H9 (cell line): Measurements from ENCODE around the gene ROCK2. TPM values are rescaled to one million over a fixed set of nuclear protein-coding genes. Genes with fewer than 3 reads are reported as not detected.

Experiments used
- DNase-seq: peaks from one replicate; pipeline ENCODE4 v3.0.0-alpha.2; 2017
- H2AFZ ChIP-seq: one replicate; pipeline ENCODE4 v1.6.1; 2013; ENCODE audit warnings: mild to moderate bottlenecking, low read length, control low read depth, moderate library complexity
- H2AK5ac ChIP-seq: 2 replicates; pipeline ENCODE4 v1.6.1; 2013; ENCODE audit warnings: low read length, control low read depth, mixed read lengths; ENCODE audit not compliant: insufficient read length
- H2BK120ac ChIP-seq: one replicate; pipeline ENCODE4 v1.6.1; 2013; ENCODE audit warnings: low read depth, mild to moderate bottlenecking, low read length, control low read depth, inconsistent platforms; ENCODE audit not compliant: poor library complexity, severe bottlenecking
- H2BK12ac ChIP-seq: 2 replicates; pipeline ENCODE4 v1.6.1; 2013; ENCODE audit warnings: low read length, control low read depth, mixed read lengths, low read depth; ENCODE audit not compliant: insufficient read length
- H2BK15ac ChIP-seq: 2 replicates; pipeline ENCODE4 v1.6.1; 2013; ENCODE audit warnings: low read depth, low read length, control low read depth
- H2BK20ac ChIP-seq: one replicate; pipeline ENCODE4 v1.6.1; 2013; ENCODE audit warnings: low read depth, mild to moderate bottlenecking, low read length, control low read depth, inconsistent platforms; ENCODE audit not compliant: poor library complexity, severe bottlenecking
- H2BK5ac ChIP-seq: 2 replicates; pipeline ENCODE4 v1.6.1; 2013; ENCODE audit warnings: low read length, control low read depth, mixed read lengths; ENCODE audit not compliant: insufficient read length
- H3K14ac ChIP-seq: 2 replicates; pipeline ENCODE4 v1.6.1; 2013; ENCODE audit warnings: low read length, control low read depth; ENCODE audit not compliant: insufficient read depth
- H3K18ac ChIP-seq: 2 replicates; pipeline ENCODE4 v1.6.1; 2013; ENCODE audit warnings: low read depth, mild to moderate bottlenecking, mixed read lengths, low read length, control low read depth; ENCODE audit not compliant: insufficient read length
- H3K23ac ChIP-seq: 2 replicates; pipeline ENCODE4 v1.6.1; 2013; ENCODE audit warnings: low read length, control low read depth, mixed read lengths, low read depth; ENCODE audit not compliant: insufficient read length
- H3K23me2 ChIP-seq: 2 replicates; pipeline ENCODE4 v1.6.1; 2013; ENCODE audit warnings: low read depth, mild to moderate bottlenecking, mixed read lengths, low read length, control low read depth; ENCODE audit not compliant: insufficient read length, poor library complexity, severe bottlenecking
- H3K27ac ChIP-seq: 2 replicates; pipeline ENCODE4 v1.5.1; 2013; ENCODE audit warnings: low read length, control low read depth, mixed read lengths, low read depth; ENCODE audit not compliant: insufficient read length
- H3K27me3 ChIP-seq: 2 replicates; pipeline ENCODE4 v1.6.1; 2013; ENCODE audit warnings: low read length, control low read depth, inconsistent platforms; ENCODE audit not compliant: insufficient read depth
- H3K4ac ChIP-seq: 2 replicates; pipeline ENCODE4 v1.6.1; 2013; ENCODE audit warnings: low read depth, mild to moderate bottlenecking, control low read depth, inconsistent platforms, low read length, moderate library complexity
- H3K4me1 ChIP-seq: 2 replicates; pipeline ENCODE4 v1.6.1; 2013; ENCODE audit warnings: low read length, control low read depth, inconsistent platforms; ENCODE audit not compliant: insufficient read depth
- H3K4me2 ChIP-seq: 2 replicates; pipeline ENCODE4 v1.6.1; 2013; ENCODE audit warnings: low read length, control low read depth, mixed read lengths; ENCODE audit not compliant: insufficient read length, insufficient read depth
- H3K56ac ChIP-seq: 2 replicates; pipeline ENCODE4 v1.6.1; 2013; ENCODE audit warnings: low read depth, mild to moderate bottlenecking, mixed read lengths, low read length, control low read depth; ENCODE audit not compliant: insufficient read length
- H3K79me1 ChIP-seq: 2 replicates; pipeline ENCODE4 v1.6.1; 2013; ENCODE audit warnings: low read depth, mild to moderate bottlenecking, moderate library complexity, low read length, control low read depth, inconsistent platforms; ENCODE audit not compliant: insufficient read depth, poor library complexity, severe bottlenecking
- H3K79me2 ChIP-seq: 2 replicates; pipeline ENCODE4 v1.6.1; 2013; ENCODE audit warnings: low read length, control low read depth, inconsistent platforms; ENCODE audit not compliant: insufficient read depth
- H3K9ac ChIP-seq: 2 replicates; pipeline ENCODE4 v1.6.1; 2013; ENCODE audit warnings: low read length, control low read depth, mixed read lengths; ENCODE audit not compliant: insufficient read length; ENCODE audit errors: extremely low read depth
- H3K9me3 ChIP-seq: one replicate; pipeline ENCODE4 v1.6.1; 2013; ENCODE audit warnings: low read depth, low read length, inconsistent platforms; ENCODE audit not compliant: control insufficient read depth
- H3T11ph ChIP-seq: one replicate; pipeline ENCODE4 v1.6.1; 2013; ENCODE audit warnings: mild to moderate bottlenecking, low read length, control low read depth, inconsistent platforms
- H4K20me1 ChIP-seq: one replicate; pipeline ENCODE4 v1.6.1; 2013; ENCODE audit not compliant: control insufficient read depth, insufficient read length, insufficient read depth
- H4K5ac ChIP-seq: 2 replicates; pipeline ENCODE4 v1.6.1; 2013; ENCODE audit warnings: low read depth, mild to moderate bottlenecking, mixed read lengths, low read length, control low read depth; ENCODE audit not compliant: insufficient read length
- H4K8ac ChIP-seq: replicated peaks from 2 replicates; pipeline ENCODE4 v1.6.1; 2013; ENCODE audit warnings: low read length, control low read depth, mixed read lengths, low read depth; ENCODE audit not compliant: insufficient read length
- H4K91ac ChIP-seq: 2 replicates; pipeline ENCODE4 v1.6.1; 2013; ENCODE audit warnings: low read depth, mild to moderate bottlenecking, moderate library complexity, mixed read lengths, low read length, control low read depth; ENCODE audit not compliant: insufficient read length
- H3K27ac Mint-ChIP-seq, 3 experiments: 2 replicates in 2 of 3; 3 replicates in 1 of 3; pipeline ENCODE4 v1.8.0; 2020 to 2021; ENCODE audit warnings: mixed read lengths in 3 of 3, mild to moderate bottlenecking in 1 of 3, moderate library complexity in 1 of 3
- H3K27me3 Mint-ChIP-seq: 2 replicates; pipeline ENCODE4 v1.8.0; 2021; ENCODE audit warnings: low read depth, mild to moderate bottlenecking, moderate library complexity, mixed read lengths
- H3K36me3 Mint-ChIP-seq, 3 experiments: 2 replicates in 2 of 3; 3 replicates in 1 of 3; pipeline ENCODE4 v1.8.0; 2020 to 2021; ENCODE audit warnings: low read depth in 3 of 3, mixed read lengths in 3 of 3; ENCODE audit not compliant: insufficient read depth in 1 of 3
- H3K4me1 Mint-ChIP-seq, 2 experiments: 2 replicates each; pipeline ENCODE4 v1.8.0; 2020; ENCODE audit warnings: mixed read lengths in 2 of 2
- H3K4me3 Mint-ChIP-seq, 2 experiments: 2 replicates in 1 of 2; 3 replicates in 1 of 2; pipeline ENCODE4 v1.8.0; 2020 to 2021; ENCODE audit warnings: mild to moderate bottlenecking in 2 of 2, mixed read lengths in 2 of 2, moderate library complexity in 1 of 2
- H3K9me3 Mint-ChIP-seq, 2 experiments: 2 replicates in 1 of 2; 3 replicates in 1 of 2; pipeline ENCODE4 v1.8.0; 2020; ENCODE audit warnings: mild to moderate bottlenecking in 2 of 2, mixed read lengths in 2 of 2, moderate library complexity in 1 of 2
- WGBS: extraction: QIAGEN DNeasy Blood & Tissue Kit; methylation state at CpG from one replicate; pipeline ENCODE4 v1.1.7; 2013; ENCODE audit warnings: missing lambda C conversion rate, low lambda C conversion rate, mixed read lengths; ENCODE audit not compliant: insufficient read length; ENCODE audit errors: extremely low coverage; 5-methylcytosine and 5-hydroxymethylcytosine counted together
- total RNA-seq: library from RNA; stranded (reverse); gene quantifications from 2 replicates; pipeline ENCODE4 v1.2.1, GENCODE V29; 2021
- TF ChIP-seq, protein P1 (sequence below): fragments of 200-600 bp; sonication (generic); conservative IDR thresholded peaks from 3 replicates; pipeline ENCODE4 v1.8.0; 2021; ENCODE audit warnings: antibody characterized with exemption, mild to moderate bottlenecking

Gene ROCK2
- total RNA-seq, 1 experiment from 2014 or later: 33.2 TPM

DNA sequence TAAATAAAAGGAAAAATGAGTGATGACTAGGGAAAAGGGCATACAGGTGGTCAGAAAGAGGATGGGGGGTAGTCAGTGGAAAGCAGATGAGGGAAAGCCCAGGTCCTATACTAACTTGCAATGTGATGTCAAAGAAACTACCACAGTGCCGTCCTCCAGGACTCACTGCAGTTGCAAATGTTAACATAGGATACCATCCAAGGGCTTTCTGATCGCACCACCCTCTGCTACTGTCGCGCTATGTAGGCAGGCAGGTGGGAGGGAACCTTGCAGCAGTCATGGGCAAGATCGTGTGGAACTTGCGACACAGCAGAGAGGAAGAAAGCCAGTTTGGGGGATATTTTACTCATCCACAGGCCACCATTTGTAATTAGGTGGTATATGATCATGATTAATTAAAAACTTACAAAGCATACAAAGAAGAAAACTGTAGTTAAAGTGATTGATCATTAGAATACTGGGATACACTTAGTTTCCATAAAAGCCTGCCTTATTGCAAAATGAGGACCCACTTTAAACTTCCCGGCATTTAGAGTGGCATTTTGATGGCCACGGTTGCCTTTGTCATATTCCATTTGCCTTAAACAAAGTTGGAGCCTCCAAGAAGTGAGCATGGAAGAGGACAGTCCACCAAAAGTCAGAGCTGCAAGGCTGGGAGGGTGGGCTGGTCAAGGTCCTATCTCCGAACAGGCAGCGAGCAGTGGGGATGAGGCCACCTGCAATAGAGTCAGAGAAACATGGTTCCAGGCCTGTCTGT is 8.5 kb upstream of the ROCK2 start:
- H2BK20ac ChIP-seq: no peak overlapping the region
- H4K8ac ChIP-seq: no peak overlapping the region
- no peaks in the 10 kb centered on the region for H3K27me3 ChIP-seq
- H3K9ac ChIP-seq: no peak overlapping the region
- H3K27ac Mint-ChIP-seq: peak overlapping the region in 1 of 3 experiments; percentile 83; a peak in 1 of 7 replicates
- no peak overlapping the region for H2BK5ac ChIP-seq
- no peaks in the 10 kb centered on the region for H3K23me2 ChIP-seq
- H3K18ac ChIP-seq: no peak overlapping the region
- no peak overlapping the region for H2BK120ac ChIP-seq
- no peak overlapping the region for H2BK15ac ChIP-seq
- TF ChIP-seq, protein P1, sequence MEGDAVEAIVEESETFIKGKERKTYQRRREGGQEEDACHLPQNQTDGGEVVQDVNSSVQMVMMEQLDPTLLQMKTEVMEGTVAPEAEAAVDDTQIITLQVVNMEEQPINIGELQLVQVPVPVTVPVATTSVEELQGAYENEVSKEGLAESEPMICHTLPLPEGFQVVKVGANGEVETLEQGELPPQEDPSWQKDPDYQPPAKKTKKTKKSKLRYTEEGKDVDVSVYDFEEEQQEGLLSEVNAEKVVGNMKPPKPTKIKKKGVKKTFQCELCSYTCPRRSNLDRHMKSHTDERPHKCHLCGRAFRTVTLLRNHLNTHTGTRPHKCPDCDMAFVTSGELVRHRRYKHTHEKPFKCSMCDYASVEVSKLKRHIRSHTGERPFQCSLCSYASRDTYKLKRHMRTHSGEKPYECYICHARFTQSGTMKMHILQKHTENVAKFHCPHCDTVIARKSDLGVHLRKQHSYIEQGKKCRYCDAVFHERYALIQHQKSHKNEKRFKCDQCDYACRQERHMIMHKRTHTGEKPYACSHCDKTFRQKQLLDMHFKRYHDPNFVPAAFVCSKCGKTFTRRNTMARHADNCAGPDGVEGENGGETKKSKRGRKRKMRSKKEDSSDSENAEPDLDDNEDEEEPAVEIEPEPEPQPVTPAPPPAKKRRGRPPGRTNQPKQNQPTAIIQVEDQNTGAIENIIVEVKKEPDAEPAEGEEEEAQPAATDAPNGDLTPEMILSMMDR: no peak
- H3K14ac ChIP-seq: no peak overlapping the region
- H3K36me3 Mint-ChIP-seq: no peaks in the 10 kb centered on the region
- no peak overlapping the region for H3K4me2 ChIP-seq
- H4K91ac ChIP-seq: no peak overlapping the region
- H2BK12ac ChIP-seq: no peak overlapping the region
- DNase-seq: no peak
- peaks cover 8 to 17% of the 10 kb centered on the region in 2 experiments; a peak in 3 of 4 replicates for H3K4me1 Mint-ChIP-seq
- no peaks in the 10 kb centered on the region for H4K20me1 ChIP-seq
- no peak overlapping the region for H4K5ac ChIP-seq
- no peaks in the 10 kb centered on the region for H3K4me1 ChIP-seq
- H3K9me3 ChIP-seq: no peaks in the 10 kb centered on the region
- H2AFZ ChIP-seq: no peak overlapping the region
- WGBS: no CpG with 5 or more reads among the region's 10 CpGs
- peaks cover 10% of the 10 kb centered on the region for H3K27me3 Mint-ChIP-seq
- H3K56ac ChIP-seq: no peak overlapping the region
- H3K27ac ChIP-seq: no peak overlapping the region
- H3K4me3 Mint-ChIP-seq: no peak overlapping the region
- no peaks in the 10 kb centered on the region for H3K9me3 Mint-ChIP-seq
- H3K79me1 ChIP-seq: no peaks in the 10 kb centered on the region
- H3K4ac ChIP-seq: no peak overlapping the region
- H3K23ac ChIP-seq: no peak overlapping the region
- no peak overlapping the region for H2AK5ac ChIP-seq
- no peaks in the 10 kb centered on the region for H3K79me2 ChIP-seq
- no peak overlapping the region for H3T11ph ChIP-seq
